ENCODE data around the gene TRMT2A. TPM values are rescaled to one million over a fixed set of nuclear protein-coding genes. Genes with fewer than 3 reads are reported as not detected.

Gene TRMT2A
- total RNA-seq, 1 donor from 2014 or later = 23.0 TPM

- no peak for DNase-seq (ENCODE audit: low read depth in 2 of 2)
These were observed 1.4 kb upstream of the TRMT2A start for GRCh38 chr22:20118300-20119020.

GRCh38 chr22:20117633-20118299 lies 740 bp upstream of the TRMT2A start:
- DNase-seq (ENCODE audit: low read depth in 2 of 2) = peak in 1 of 2 donors; percentile 52

GRCh38 chr22:20116376-20116950 lies 563 bp downstream of the TRMT2A start:
- no peak for DNase-seq (ENCODE audit: low read depth in 2 of 2)

GRCh38 chr22:20115691-20116375 lies 1.2 kb downstream of the TRMT2A start, which contains the start of gene RANBP1:
Gene RANBP1 (plus strand): TSS chr22:20116104. CDS start chr22:20116185, 81 bp downstream.
- DNase-seq (ENCODE audit: low read depth in 2 of 2) = no peak

GRCh38 chr22:20114506-20115475 lies 2.2 kb downstream of the TRMT2A start:
- DNase-seq (ENCODE audit: low read depth in 2 of 2) = no peak

GRCh38 chr22:20113551-20114310 lies 3.3 kb downstream of the TRMT2A start:
- DNase-seq (ENCODE audit: low read depth in 2 of 2) = no peak

GRCh38 chr22:20112623-20113511 lies 4.2 kb downstream of the TRMT2A start:
- no peak for DNase-seq (ENCODE audit: low read depth in 2 of 2)

- DNase-seq (ENCODE audit: low read depth in 2 of 2) = no peak
These were observed 5.1 kb downstream of the TRMT2A start for GRCh38 chr22:20111689-20112622.

- DNase-seq (ENCODE audit: low read depth in 2 of 2) = peak in 1 of 2 donors; percentile 53
These were observed 5.9 kb downstream of the TRMT2A start for GRCh38 chr22:20111045-20111688.

- DNase-seq (ENCODE audit: low read depth in 2 of 2) = no peak
These were observed 6.6 kb downstream of the TRMT2A start for GRCh38 chr22:20110359-20110985.

- DNase-seq (ENCODE audit: low read depth in 2 of 2) = no peak
These were observed 7.3 kb downstream of the TRMT2A start for GRCh38 chr22:20109411-20110358.

GRCh38 chr22:20108757-20109230 lies 8.2 kb downstream of the TRMT2A start:
- DNase-seq (ENCODE audit: low read depth in 2 of 2) = no peak

- no peak for DNase-seq (ENCODE audit: low read depth in 2 of 2)
These were observed 8.9 kb downstream of the TRMT2A start for GRCh38 chr22:20107951-20108756.

GRCh38 chr22:20107471-20107901 lies 9.5 kb downstream of the TRMT2A start:
- no peak for DNase-seq (ENCODE audit: low read depth in 2 of 2)

- DNase-seq (ENCODE audit: low read depth in 2 of 2) = no peak
These were observed 10.2 kb downstream of the TRMT2A start for GRCh38 chr22:20106849-20107237.

Measured in dermis microvascular lymphatic vessel endothelial cell (primary cell).